OCI-LY1 (cell line): ENCODE measurements around the gene THRAP3.
A peak's percentile ranks its signal among the peaks of the same experiment; 100 is the strongest.

Experiments
- H2AFZ ChIP-seq: fragments of 200-600 bp; sonication (generic), shearing (Covaris generic); 2 replicates; pipeline ENCODE4 v1.6.0; 2014; ENCODE audit warnings: antibody characterized with exemption, mild to moderate bottlenecking, low read length
- H3F3A ChIP-seq: fragments of 200-600 bp; sonication (generic), shearing (Covaris generic); 2 replicates; pipeline ENCODE4 v1.6.0; 2014; ENCODE audit warnings: mild to moderate bottlenecking, antibody characterized with exemption, low read length, moderate library complexity; ENCODE audit not compliant: insufficient read depth
- H3K27ac ChIP-seq: fragments of 200-600 bp; sonication (generic); 2 replicates; pipeline ENCODE4 v1.5.1; 2014; ENCODE audit warnings: low read length, mixed run types, mild to moderate bottlenecking, low read depth; ENCODE audit not compliant: poor library complexity, severe bottlenecking
- H3K27me3 ChIP-seq: fragments of 200-600 bp; sonication (generic); 2 replicates; pipeline ENCODE4 v1.6.0; 2014; ENCODE audit warnings: antibody characterized with exemption, mild to moderate bottlenecking, low read length, moderate library complexity; ENCODE audit not compliant: insufficient read depth
- H3K36me3 ChIP-seq: fragments of 200-600 bp; sonication (generic); 2 replicates; pipeline ENCODE4 v1.6.1; 2014; ENCODE audit warnings: mild to moderate bottlenecking, antibody characterized with exemption, low read length, moderate library complexity, mixed read lengths; ENCODE audit not compliant: insufficient read depth
- H3K4me1 ChIP-seq: fragments of 200-600 bp; sonication (generic); 2 replicates; pipeline ENCODE4 v1.5.1; 2014; ENCODE audit warnings: mild to moderate bottlenecking, low read length, moderate library complexity; ENCODE audit not compliant: insufficient read depth, severe bottlenecking
- H3K4me2 ChIP-seq: fragments of 200-600 bp; sonication (generic), shearing (Covaris generic); 2 replicates; pipeline ENCODE4 v1.6.1; 2014; ENCODE audit warnings: low read length
- H3K4me3 ChIP-seq: fragments of 200-600 bp; sonication (generic); 2 replicates; pipeline ENCODE4 v1.5.1; 2014; ENCODE audit warnings: low read length, low read depth, mild to moderate bottlenecking, mixed read lengths; ENCODE audit not compliant: poor library complexity, severe bottlenecking
- H3K79me2 ChIP-seq: fragments of 200-600 bp; shearing (Covaris generic); 2 replicates; pipeline ENCODE4 v1.6.1; 2016; ENCODE audit warnings: mixed run types, low read length, mixed read lengths; ENCODE audit not compliant: insufficient read depth
- H3K9ac ChIP-seq: fragments of 200-600 bp; sonication (generic), shearing (Covaris generic); 2 replicates; pipeline ENCODE4 v1.6.1; 2014; ENCODE audit warnings: mild to moderate bottlenecking, low read length, mixed read lengths
- H3K9me2 ChIP-seq: fragments of 200-600 bp; sonication (generic), shearing (Covaris generic); 2 replicates; pipeline ENCODE4 v1.6.1; 2014; ENCODE audit warnings: low read depth, mild to moderate bottlenecking, low read length, mixed read lengths
- H3K9me3 ChIP-seq: fragments of 200-600 bp; shearing (Covaris generic); 2 replicates; pipeline ENCODE4 v1.6.1; 2014; ENCODE audit warnings: low read length, mixed read lengths
- H4K20me1 ChIP-seq: fragments of 200-600 bp; sonication (generic), shearing (Covaris generic); 2 replicates; pipeline ENCODE4 v1.6.0; 2016; ENCODE audit warnings: mild to moderate bottlenecking, low read length; ENCODE audit not compliant: insufficient read depth
- CTCF ChIP-seq: fragments of 200-600 bp; sonication (generic), shearing (Covaris generic); IDR thresholded peaks from 2 replicates; pipeline ENCODE4 v1.5.1; 2017; ENCODE audit warnings: mild to moderate bottlenecking, antibody characterized with exemption, low read length, moderate library complexity, mixed read lengths
- EZH2 ChIP-seq: fragments of 200-600 bp; sonication (generic), shearing (Covaris generic); IDR thresholded peaks from 2 replicates; pipeline ENCODE4 v1.8.0; 2017; ENCODE audit warnings: borderline replicate concordance, mixed run types, mild to moderate bottlenecking, antibody characterized with exemption, low read length, moderate library complexity, mixed read lengths

Gene THRAP3

DNA sequence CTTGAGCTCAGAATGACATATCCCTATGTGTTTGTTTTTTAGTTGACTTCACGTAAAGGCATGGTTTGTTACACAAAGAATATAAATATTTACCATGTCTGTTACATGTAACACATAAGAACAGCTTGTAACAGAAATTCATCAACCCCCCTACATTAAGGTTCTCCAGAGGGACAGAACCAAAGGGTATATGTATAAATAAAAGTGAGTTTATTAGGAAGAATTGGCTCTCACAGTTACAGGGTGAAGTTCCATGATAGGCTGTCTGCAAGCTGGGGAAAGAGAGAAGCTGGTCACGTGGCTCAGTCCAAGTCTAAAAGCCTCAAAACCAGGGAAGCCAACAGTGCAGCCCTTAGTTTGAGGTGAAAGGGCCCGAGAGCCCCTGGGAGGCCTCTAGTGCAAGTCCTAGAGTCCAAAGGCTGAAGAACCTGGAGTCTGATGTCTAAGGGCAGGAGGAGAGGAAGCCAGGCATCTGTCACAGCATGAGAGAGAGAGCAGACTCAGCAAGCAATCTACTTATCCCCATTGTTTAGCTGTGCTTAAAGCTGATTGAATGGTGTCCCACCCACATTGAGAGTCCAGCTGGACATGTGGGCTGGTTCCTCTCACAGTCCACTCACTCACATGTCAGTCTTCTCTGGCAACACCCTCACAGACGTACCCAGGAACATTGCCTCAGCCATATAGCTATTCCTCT lies 15.8 kb downstream of the THRAP3 start:
- H3K27ac ChIP-seq = peak overlapping the region; percentile 17
- H3F3A ChIP-seq = no peaks in the 10 kb centered on the region
- TF ChIP-seq CTCF (no peak), EZH2 (no peak)
- H3K79me2 ChIP-seq = peaks cover 91% of the 10 kb centered on the region
- 0 out of 2 replicates have a peak, but pooled peaks cover 6% of the 10 kb centered on the region for H4K20me1 ChIP-seq
- H3K36me3 ChIP-seq = peaks cover 75% of the 10 kb centered on the region
- peaks cover 14% of the 10 kb centered on the region for H3K4me1 ChIP-seq
- H3K9me2 ChIP-seq = no peaks in the 10 kb centered on the region
- no peak overlapping the region for H2AFZ ChIP-seq
- H3K27me3 ChIP-seq = no peaks in the 10 kb centered on the region
- H3K9ac ChIP-seq = no peak overlapping the region
- H3K4me2 ChIP-seq = no peak overlapping the region
- no peaks in the 10 kb centered on the region for H3K9me3 ChIP-seq
- H3K4me3 ChIP-seq = no peak overlapping the region

DNA sequence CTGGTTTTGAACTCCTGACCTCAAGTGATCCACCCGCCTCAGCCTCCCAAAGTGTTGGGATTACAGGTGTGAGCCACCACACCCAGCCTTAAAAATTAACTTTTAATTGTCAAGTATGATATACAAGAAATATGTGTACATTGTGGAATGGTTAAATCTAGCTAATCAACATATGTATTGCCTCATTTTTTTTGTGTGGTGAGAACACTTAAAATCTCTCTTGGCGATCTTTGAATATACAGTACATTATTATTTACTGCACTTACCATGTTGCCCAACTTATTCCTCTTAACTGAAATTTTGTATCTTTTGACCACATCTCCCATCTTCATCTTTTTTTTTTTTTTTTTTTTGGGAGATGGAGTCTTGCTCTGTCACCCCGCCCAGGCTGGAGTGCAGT lies 23.3 kb downstream of the THRAP3 start:
- Histone ChIP-seq H3K9ac (no peak overlapping the region), H4K20me1 (no peaks in the 10 kb centered on the region), H2AFZ (no peak overlapping the region), H3K27me3 (no peaks in the 10 kb centered on the region), H3F3A (no peaks in the 10 kb centered on the region), H3K9me2 (no peaks in the 10 kb centered on the region), H3K27ac (no peak overlapping the region), H3K36me3 (peaks cover 51% of the 10 kb centered on the region), H3K79me2 (peaks cover 92% of the 10 kb centered on the region), H3K4me1 (peaks cover 18% of the 10 kb centered on the region), H3K9me3 (no peaks in the 10 kb centered on the region), H3K4me2 (no peak overlapping the region), H3K4me3 (no peak overlapping the region)
- TF ChIP-seq CTCF = no peak
- no peak for TF ChIP-seq EZH2

DNA sequence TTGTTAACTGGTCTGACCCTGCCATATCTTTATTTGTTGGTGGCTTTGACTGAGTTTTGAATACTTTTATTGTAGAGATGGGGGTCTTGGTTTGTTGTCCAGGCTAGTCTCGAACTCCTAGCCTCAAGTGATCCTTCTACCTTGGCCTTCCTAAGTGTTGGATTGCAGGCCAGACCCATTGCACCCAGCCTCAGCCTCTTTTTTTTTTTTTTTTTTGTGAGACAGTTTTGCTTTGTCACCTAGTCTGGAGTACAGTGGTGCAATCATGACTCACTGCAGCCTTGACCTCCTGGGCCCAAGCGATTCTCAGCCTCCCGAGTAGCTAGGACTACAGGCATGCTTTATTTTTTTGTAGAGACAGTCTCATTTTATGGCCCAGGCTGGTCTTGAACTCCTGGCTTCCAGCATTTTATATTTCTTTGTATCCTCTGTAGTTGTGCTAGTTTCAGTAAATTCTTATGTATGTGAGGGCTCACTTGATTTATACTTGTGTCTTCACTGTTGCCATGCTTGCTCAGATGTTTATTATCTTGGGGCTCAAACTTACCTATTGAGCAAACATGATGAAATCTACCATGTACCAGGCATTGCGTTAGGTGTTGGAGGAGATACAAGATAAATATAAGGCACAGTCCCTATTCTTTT lies 24.1 kb downstream of the THRAP3 start:
- no peak for TF ChIP-seq EZH2
- TF ChIP-seq CTCF = no peak
- H3K9ac ChIP-seq = no peak overlapping the region
- H3K79me2 ChIP-seq = peaks cover 91% of the 10 kb centered on the region
- H3K4me3 ChIP-seq = no peak overlapping the region
- no peaks in the 10 kb centered on the region for H3K27me3 ChIP-seq
- H3K27ac ChIP-seq = no peak overlapping the region
- H3F3A ChIP-seq = no peaks in the 10 kb centered on the region
- no peak overlapping the region for H3K4me2 ChIP-seq
- no peaks in the 10 kb centered on the region for H3K9me3 ChIP-seq
- H2AFZ ChIP-seq = no peak overlapping the region
- peaks cover 24% of the 10 kb centered on the region for H3K4me1 ChIP-seq
- H3K9me2 ChIP-seq = no peaks in the 10 kb centered on the region
- no peaks in the 10 kb centered on the region for H4K20me1 ChIP-seq
- peaks cover 47% of the 10 kb centered on the region for H3K36me3 ChIP-seq
